ENCODE results near the gene PRG3. TPM values are rescaled to one million over a fixed set of nuclear protein-coding genes. Genes with fewer than 3 reads are reported as not detected.

Gene PRG3
- total RNA-seq, 2 experiments from 2014 or later: not detected

- Histone ChIP-seq H3K4me3 (ENCODE audit: low read length) (no peak overlapping the region), H3K4me1 (ENCODE audit: insufficient read depth, low read length) (no peaks in the 10 kb centered on the region), H3K27me3 (ENCODE audit: control insufficient read depth in 1 of 2, insufficient read depth in 2 of 2, low read length in 2 of 2) (no peaks in the 10 kb centered on the region), H3K36me3 (ENCODE audit: insufficient read depth, low read length) (no peaks in the 10 kb centered on the region), H3K9me3 (ENCODE audit: control insufficient read depth in 1 of 2, insufficient read depth in 1 of 2, low read length in 2 of 2) (peaks cover 0 to 4% of the 10 kb centered on the region in 2 experiments), H3K27ac (ENCODE audit: low read depth in 1 of 2, low read length in 2 of 2) (no peak overlapping the region)
- ATAC-seq (ENCODE audit: poor library complexity) (no peak), DNase-seq (no peak)
- H3K27me3 Mint-ChIP-seq: peaks cover 7% of the 10 kb centered on the region
- POLR2A ChIA-PET: no interaction called here
- no peak overlapping the region for H3K27ac Mint-ChIP-seq
- no peaks in the 10 kb centered on the region for H3K9me3 Mint-ChIP-seq
- intact Hi-C loops (cut with DNase I, micrococcal nuclease): loop anchor here in 1 of 2 experiments (5.0 kb wide), 1 partner anchor 73 kb away; no protein-coding TSS in a partner anchor
- CTCF ChIA-PET: no interaction called here
- H3K4me3 Mint-ChIP-seq: no peak overlapping the region
- H3K4me1 Mint-ChIP-seq (ENCODE audit: low read depth): no peaks in the 10 kb centered on the region
- H3K36me3 Mint-ChIP-seq (ENCODE audit: low read depth): no peaks in the 10 kb centered on the region
- TF ChIP-seq CTCF (IDR thresholded peaks at IDR 0.05): no peak
Measured at GRCh38 chr11:57358991-57359390, 22.0 kb downstream of the PRG3 start.

GRCh38 chr11:57358543-57358961, 22.4 kb downstream of the PRG3 start:
- H3K36me3 ChIP-seq (ENCODE audit: insufficient read depth, low read length): no peaks in the 10 kb centered on the region
- ChIA-PET CTCF (no interaction called here), POLR2A (no interaction called here)
- no peaks in the 10 kb centered on the region for H3K27me3 ChIP-seq (ENCODE audit: control insufficient read depth in 1 of 2, insufficient read depth in 2 of 2, low read length in 2 of 2)
- H3K4me1 Mint-ChIP-seq (ENCODE audit: low read depth): no peaks in the 10 kb centered on the region
- no peak for DNase-seq
- intact Hi-C loops (cut with DNase I, micrococcal nuclease): loop anchor here in 1 of 2 experiments (5.0 kb wide), 1 partner anchor 74 kb away; no protein-coding TSS in a partner anchor
- no peak for TF ChIP-seq CTCF (IDR thresholded peaks at IDR 0.05)
- ATAC-seq (ENCODE audit: poor library complexity): no peak
- H3K27me3 Mint-ChIP-seq: peaks cover 12% of the 10 kb centered on the region
- H3K4me3 ChIP-seq (ENCODE audit: low read length): no peak overlapping the region
- H3K9me3 Mint-ChIP-seq: no peaks in the 10 kb centered on the region
- H3K4me3 Mint-ChIP-seq: no peak overlapping the region
- peaks cover 0 to 4% of the 10 kb centered on the region in 2 experiments for H3K9me3 ChIP-seq (ENCODE audit: control insufficient read depth in 1 of 2, insufficient read depth in 1 of 2, low read length in 2 of 2)
- no peaks in the 10 kb centered on the region for H3K4me1 ChIP-seq (ENCODE audit: insufficient read depth, low read length)
- H3K36me3 Mint-ChIP-seq (ENCODE audit: low read depth): no peaks in the 10 kb centered on the region
- H3K27ac ChIP-seq (ENCODE audit: low read depth in 1 of 2, low read length in 2 of 2): no peak overlapping the region
- H3K27ac Mint-ChIP-seq: no peak overlapping the region

- TF ChIP-seq CTCF (IDR thresholded peaks at IDR 0.05): no peak
- Mint-ChIP-seq H3K4me1 (ENCODE audit: low read depth) (no peaks in the 10 kb centered on the region), H3K27me3 (peaks cover 18% of the 10 kb centered on the region), H3K36me3 (ENCODE audit: low read depth) (no peaks in the 10 kb centered on the region), H3K4me3 (no peak overlapping the region), H3K9me3 (no peaks in the 10 kb centered on the region), H3K27ac (no peak overlapping the region)
- ChIA-PET POLR2A (no interaction called here), CTCF (no interaction called here)
- DNase-seq (no peak), ATAC-seq (ENCODE audit: poor library complexity) (no peak)
- no peaks in the 10 kb centered on the region for H3K4me1 ChIP-seq (ENCODE audit: insufficient read depth, low read length)
- intact Hi-C loops (cut with DNase I, micrococcal nuclease): loop anchor here in 1 of 2 experiments (5.0 kb wide), 1 partner anchor 74 kb away; no protein-coding TSS in a partner anchor
- no peaks in the 10 kb centered on the region for H3K9me3 ChIP-seq (ENCODE audit: control insufficient read depth in 1 of 2, insufficient read depth in 1 of 2, low read length in 2 of 2)
- H3K4me3 ChIP-seq (ENCODE audit: low read length): no peak overlapping the region
- no peak overlapping the region for H3K27ac ChIP-seq (ENCODE audit: low read depth in 1 of 2, low read length in 2 of 2)
- H3K27me3 ChIP-seq (ENCODE audit: control insufficient read depth in 1 of 2, insufficient read depth in 2 of 2, low read length in 2 of 2): no peaks in the 10 kb centered on the region
- H3K36me3 ChIP-seq (ENCODE audit: insufficient read depth, low read length): no peaks in the 10 kb centered on the region
Measured at GRCh38 chr11:57357856-57358255, 23.1 kb downstream of the PRG3 start.
